GM21360 (cell line): ENCODE data around the gene PRDM10.

Experiments used
- ATAC-seq: cut with Tn5 transposase; IDR thresholded peaks from one replicate; pipeline ENCODE4 v1.9.1; 2021; ENCODE audit warnings: mild to moderate bottlenecking, moderate library complexity; ENCODE audit not compliant: unreplicated experiment

The PRDM10 gene

GRCh38 chr11:129854232-129854805, 148.3 kb downstream of the PRDM10 start:
- no peak for ATAC-seq

GRCh38 chr11:129853518-129854231, 149.0 kb downstream of the PRDM10 start:
- no peak for ATAC-seq

GRCh38 chr11:129852125-129852740, 150.4 kb downstream of the PRDM10 start:
- ATAC-seq: no peak
